ENCODE measurements around the gene EPM2AIP1.
"Not testable (repeated sequence)": the region's sequence is repeated elsewhere in the genome, so short reads cannot be mapped to it uniquely, and the experiment has no call there.

EPM2AIP1 gene

DNA sequence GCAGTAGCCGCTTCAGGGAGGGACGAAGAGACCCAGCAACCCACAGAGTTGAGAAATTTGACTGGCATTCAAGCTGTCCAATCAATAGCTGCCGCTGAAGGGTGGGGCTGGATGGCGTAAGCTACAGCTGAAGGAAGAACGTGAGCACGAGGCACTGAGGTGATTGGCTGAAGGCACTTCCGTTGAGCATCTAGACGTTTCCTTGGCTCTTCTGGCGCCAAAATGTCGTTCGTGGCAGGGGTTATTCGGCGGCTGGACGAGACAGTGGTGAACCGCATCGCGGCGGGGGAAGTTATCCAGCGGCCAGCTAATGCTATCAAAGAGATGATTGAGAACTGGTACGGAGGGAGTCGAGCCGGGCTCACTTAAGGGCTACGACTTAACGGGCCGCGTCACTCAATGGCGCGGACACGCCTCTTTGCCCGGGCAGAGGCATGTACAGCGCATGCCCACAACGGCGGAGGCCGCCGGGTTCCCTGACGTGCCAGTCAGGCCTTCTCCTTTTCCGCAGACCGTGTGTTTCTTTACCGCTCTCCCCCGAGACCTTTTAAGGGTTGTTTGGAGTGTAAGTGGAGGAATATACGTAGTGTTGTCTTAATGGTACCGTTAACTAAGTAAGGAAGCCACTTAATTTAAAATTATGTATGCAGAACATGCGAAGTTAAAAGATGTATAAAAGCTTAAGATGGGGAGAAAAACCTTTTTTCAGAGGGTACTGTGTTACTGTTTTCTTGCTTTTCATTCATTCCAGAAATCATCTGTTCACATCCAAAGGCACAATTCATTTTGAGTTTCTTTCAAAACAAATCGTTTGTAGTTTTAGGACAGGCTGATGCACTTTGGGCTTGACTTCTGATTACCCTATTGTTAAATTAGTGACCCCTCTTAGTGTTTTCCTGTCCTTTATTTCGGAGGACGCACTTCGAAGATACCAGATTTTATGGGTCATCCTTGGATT lies 674 bp upstream of the EPM2AIP1 start, which contains the start of gene MLH1:
Gene MLH1, plus strand, starts transcription at position 193 of the 958 bp plus-strand sequence. Its CDS starts 30 bp downstream, at position 223.
- DNase-seq (ENCODE audit: low spot score): peak; percentile 89

DNA sequence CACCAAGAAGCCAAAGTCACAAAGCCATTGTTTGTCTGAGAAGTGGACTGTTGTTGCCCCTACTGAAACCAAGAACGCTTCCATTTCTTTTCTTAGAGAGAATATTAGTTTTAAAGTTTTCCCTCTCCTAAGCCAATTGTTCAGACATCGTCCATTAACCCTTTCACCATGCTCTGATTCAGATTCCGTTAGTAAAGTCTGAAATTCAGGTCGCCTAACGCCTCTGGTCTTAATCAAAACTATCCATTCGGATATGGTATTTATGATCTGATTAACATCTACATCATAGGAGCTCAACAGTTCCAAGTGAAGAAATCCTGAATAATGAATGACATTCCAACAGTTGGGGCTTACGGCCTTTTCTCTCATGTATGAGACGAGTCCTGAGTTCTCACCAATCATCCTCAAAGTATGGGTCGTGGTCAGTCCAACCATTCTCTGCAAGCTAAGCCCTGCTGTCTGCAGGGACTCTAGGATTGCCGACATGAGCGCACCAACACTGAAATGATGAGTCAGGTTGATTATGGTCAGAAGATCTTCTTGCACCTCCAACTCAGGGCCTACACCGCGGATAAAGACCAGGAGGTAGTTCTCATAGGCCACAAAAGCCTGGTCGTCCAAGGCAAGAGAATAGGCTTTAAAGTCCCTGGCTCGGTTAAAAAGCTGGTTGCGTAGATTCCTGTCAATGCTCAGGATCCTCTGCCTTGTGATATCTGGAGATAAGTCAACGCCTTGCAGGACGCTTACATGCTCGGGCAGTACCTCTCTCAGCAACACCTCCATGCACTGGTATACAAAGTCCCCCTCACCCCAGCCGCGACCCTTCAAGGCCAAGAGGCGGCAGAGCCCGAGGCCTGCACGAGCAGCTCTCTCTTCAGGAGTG lies 767 bp downstream of the EPM2AIP1 start:
- no peak for DNase-seq (ENCODE audit: low spot score)

DNA sequence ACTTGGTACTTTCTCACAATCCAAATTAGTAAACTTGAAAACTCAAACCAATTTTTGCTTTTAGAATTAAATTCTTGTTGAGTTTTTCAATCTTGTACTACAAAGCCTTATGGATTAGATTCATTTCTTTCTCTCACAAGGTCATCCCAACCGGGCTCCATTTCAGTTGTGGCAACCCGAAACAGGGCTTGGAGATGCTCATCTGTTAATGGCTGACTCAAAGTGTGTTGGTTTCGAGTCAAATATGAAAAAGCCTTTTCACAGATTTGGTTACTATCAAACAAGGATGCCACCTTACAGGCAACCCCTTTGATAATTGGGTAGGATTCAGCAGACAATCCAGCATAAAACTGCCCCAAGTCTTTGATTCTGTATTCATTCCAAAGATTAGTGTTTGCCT lies 1.8 kb downstream of the EPM2AIP1 start:
- no peak for DNase-seq (ENCODE audit: low spot score)

DNA sequence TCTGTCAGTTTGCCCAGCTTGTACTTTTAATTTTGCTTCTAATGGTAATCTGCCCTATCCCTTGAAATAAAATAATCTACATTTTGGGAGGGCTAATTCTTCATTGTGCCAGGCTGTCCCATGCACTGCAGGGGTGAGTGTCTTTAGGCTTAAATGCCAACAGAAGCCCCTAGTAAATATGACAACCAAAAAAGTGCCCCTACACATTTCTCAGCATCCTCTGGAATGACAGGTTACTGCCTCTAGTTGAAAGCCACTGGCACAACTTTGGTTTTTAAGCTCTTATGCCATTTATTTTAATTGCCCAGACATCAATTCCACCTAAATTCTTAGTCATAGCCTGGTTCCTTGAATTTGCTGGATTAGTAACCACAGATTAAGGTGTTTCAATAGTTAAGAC lies 3.4 kb downstream of the EPM2AIP1 start:
- DNase-seq (ENCODE audit: low spot score): no peak

DNA sequence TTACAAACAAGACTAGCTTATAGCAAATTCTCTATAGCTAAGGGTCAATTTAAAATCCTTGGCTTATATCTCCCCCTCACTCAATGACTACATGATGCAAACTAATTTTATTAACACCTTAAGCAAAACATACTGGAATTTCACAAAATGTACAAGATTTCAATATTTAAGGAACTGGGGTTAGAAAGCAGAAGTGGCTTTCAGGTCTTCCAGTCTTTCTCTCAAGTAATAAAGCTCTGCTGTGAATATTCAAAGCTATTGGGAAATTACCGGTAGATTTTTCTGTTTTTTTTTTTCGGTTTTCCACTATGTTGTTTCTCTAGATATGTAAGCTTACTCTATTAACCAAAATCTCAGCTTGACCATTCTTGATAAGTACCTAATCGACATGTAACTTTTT lies 3.9 kb downstream of the EPM2AIP1 start:
- DNase-seq (ENCODE audit: low spot score): no peak

DNA sequence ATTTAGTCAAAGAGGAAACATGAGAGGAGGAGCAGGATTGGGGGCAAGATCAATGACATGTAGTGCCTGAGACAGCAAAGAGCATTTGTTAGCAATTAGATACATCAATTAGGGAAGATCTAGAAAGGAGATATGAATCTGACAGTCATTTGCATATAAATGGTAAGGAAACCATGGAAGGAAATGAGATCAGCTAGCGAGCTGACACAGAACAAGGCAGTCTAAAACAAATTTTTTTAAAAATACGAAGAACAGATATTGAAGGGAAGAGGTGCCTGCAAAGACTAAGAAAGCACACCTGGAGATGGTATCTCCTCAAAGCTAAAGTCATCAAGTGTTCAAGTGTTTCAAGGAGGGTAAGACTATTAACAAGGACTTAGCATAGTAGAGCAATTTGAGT lies 4.6 kb downstream of the EPM2AIP1 start:
- no peak for DNase-seq (ENCODE audit: low spot score)

DNA sequence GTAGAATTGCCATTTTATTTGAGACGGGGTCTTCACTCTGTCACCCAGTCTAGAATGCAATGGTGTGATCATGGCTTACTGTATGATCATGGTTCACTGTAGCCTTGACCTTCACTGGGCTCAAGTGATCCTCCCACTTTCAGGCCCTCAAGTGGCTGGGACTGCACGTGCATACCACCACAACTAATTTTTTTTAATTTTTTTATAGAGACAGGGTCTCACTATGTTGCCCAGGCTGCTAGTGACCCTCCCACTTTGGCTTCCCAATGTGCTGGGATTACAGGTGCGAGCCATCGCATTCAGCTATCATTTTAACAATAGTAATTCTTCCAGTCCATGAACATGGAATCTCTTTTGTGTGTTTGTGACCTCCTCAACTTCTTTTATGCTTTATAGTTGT lies 11.9 kb downstream of the EPM2AIP1 start:
- no peak for DNase-seq (ENCODE audit: low spot score)

DNA sequence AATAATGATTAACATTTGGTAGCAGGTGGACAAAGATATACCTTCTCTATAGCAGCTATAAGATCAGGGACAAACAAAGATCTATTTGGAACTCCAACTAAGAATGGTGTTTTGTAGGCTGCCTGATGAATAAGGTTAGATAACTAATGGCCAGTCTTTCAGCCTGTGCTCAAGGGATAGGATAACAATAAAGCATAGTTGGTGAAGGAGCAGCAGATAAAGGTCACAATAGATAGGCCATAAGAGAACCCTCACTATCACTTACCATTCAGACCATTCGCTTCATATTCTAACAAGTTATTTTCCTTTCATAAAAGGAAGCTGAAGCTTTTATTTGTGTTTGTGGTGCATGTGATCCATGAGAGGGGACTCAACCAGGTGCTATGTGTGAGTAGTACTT lies 19.8 kb downstream of the EPM2AIP1 start:
- DNase-seq (ENCODE audit: low spot score): no peak

DNA sequence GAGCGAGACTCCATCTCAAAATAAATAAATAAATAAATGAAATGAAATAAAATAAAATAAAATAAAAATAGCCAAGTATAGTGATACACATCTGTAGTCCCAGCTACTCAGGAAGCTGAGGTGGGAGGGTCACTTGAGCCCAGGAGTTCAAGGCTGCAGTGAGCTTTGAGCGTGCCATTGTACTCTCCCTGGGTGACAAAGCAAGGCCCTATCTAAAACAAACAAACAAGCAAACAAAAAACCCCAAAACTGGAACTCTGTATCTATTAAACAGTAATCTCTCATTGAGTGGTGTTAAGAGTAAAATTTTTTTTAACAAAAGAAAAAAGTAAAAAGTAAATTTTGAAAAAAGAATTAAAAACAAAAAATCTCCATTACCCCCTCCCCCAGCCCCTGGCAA lies 20.8 kb downstream of the EPM2AIP1 start:
- no peak for DNase-seq (ENCODE audit: low spot score)

DNA sequence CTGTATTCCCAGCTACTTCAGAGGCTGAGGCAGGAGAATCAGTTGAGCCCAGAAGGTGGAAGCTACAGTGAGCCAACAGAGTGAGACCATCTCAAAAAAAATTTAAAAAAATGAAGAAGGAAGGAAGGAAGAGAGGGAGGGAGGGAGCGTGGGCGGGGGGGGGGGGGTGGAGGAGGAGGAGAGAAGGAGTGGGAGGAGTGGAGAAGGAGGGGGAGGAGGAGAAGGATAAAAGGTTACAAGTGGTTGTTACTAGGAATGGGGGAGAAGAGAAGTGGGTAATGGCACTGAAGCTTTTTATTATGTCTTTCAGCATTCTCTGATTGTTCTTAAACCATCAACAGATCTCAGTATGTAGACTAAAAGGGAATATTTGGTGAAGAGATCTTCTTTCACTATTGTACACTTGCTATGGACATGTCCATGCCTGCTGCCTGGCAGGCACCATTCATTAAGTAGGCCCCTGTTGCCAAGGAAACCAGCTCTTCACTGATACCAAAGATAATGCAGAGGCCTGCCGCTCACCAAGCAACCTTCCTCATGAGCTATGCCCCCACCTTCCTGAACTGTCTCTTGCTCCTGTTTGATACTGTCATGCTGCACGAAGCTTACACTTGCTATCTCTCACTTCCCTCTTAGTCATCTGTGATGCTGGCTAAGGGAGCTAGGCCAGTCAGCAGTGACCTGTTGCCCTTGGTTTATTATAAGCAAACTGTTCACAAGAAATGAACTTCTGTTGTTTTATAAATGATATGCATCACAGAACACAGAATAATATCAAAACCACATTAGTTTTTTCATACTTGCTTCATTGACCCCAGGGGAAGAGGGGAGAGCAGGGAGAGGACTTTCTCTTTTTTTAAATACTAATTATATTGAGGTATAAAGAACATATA lies 23.1 kb downstream of the EPM2AIP1 start:
- no peak for DNase-seq (ENCODE audit: low spot score)

DNA sequence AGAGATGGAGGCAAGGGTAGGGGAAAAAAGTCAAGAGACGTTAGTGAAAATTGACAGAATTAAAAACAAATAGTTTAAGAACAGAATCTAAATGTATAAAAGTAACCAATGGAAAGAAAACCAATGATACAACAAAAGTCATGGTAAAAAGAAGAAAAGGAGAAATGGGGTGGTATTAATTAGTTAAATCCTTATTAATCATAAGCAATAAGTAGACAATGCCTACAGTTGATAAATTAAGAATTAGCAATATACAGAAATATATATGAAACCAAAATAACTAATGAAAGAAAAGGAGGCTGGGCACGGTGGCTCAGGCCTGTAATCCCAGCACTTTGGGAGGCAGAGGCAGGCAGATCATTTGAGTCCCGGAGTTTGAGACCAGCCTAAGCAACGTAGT lies 23.8 kb downstream of the EPM2AIP1 start:
- DNase-seq (ENCODE audit: low spot score): no peak

DNA sequence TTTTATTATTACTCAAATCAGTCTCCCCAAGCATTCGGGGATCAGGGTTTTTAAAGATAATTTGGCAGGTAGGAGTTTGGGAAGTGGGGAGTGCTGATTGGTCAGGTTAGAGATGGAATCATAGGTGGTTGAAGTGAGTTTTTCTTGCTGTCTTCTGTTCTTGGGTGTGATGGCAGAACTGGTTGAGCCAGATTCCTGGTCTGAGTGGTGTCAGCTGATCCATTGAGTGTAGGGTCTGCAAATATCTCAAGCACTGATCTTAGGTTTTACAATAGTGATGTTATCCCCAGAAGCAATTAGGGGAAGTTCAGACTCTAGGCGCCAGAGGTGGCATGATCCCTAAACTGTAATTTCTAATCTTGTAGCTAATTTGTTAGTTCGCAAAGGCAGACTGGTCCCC lies 27.5 kb downstream of the EPM2AIP1 start:
- DNase-seq (ENCODE audit: low spot score): no peak

DNA sequence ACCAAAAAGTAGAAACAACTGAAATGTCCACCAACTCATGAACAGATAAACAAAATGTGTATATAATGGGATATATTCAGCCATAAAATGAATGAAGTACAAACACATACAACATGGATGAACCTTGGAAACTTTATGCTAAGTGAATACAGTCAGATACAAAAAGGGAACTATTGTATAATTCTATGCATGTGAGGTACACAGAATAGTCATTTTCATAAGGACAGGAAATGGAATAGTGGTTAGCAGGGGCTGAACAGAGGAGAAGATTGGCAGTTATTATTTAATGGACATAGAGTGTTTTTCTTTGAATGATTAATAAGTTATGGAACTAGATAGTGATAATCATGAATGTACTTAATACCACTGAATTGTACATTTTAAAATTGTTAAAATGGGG lies 28.1 kb downstream of the EPM2AIP1 start:
- DNase-seq (ENCODE audit: low spot score): no peak

DNA sequence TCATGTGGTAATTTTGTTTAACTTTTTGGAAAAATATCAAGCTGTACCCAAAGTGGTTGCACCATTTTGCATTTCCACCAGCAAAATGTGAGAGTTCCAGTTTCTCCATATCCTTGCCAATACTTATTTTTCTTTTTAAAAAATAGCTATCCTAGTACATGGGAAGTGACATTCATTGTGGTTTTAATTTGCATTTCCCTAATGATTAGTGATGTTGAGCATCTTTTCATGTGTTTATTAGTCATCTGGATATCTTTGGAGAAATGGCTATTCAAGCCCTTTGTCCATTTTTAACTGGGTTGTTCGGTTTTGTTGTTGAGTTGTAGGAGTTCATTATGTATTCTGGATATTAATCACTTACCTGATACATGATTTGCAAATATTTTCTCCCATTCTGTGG lies 28.6 kb downstream of the EPM2AIP1 start:
- DNase-seq (ENCODE audit: low spot score): no peak

DNA sequence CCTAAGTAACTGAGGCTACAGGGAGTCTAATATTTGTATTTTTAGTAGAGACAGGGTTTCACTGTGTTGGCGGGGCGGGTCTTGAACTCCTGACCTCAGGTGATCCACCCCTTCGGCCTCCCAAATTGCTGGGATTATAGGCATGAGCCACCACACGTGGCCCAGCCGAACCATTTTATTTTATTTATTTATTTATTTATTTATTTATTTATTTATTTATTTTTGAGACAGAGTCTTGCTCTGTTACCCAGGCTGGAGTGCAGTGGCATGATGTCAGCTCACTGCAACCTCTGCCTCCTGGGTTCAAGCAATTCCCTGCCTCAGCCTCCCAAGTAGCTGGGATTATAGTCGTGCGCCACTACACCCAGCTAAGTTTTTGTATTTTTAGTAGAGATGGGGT lies 29.9 kb downstream of the EPM2AIP1 start:
- DNase-seq (ENCODE audit: low spot score): not testable (repeated sequence)

DNA sequence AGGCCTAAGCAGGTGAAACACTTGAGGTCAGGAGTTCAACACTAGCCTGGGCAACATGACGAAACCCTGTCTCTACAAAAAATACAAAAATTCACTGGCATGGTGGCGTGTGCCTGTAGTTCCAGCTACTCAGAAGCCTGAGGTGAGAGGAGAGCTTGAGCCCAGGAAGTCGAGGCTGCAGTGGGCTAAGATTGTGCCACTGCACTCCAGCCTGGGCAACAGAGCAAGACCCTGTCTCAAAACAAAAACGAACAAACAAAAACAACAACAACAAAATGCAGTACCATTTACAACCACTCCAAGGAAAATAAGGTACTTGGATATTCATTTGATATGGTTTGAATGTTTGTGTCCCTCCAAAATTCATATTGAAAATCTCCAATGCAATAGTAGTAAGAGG lies 32.4 kb downstream of the EPM2AIP1 start:
- no peak for DNase-seq (ENCODE audit: low spot score)

DNA sequence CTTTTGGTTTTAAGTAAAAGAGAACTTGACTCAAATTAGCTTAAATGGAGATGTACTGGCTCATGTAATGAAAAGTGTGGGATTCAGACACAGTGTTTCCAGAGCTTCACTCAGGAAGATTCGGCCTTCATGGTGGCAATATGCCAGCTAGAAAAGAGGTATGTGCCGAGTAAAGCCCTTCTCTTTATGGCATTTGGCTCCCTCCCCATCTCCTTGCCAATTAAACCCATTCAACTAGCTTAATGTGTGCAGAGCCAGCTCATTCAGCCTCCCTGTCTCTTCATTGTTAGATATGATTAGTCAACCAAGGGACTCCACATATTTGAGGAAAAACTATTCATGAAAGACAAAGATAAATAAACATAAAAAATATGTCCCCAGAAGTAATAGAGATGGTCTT lies 33.1 kb downstream of the EPM2AIP1 start:
- no peak for DNase-seq (ENCODE audit: low spot score)

DNA sequence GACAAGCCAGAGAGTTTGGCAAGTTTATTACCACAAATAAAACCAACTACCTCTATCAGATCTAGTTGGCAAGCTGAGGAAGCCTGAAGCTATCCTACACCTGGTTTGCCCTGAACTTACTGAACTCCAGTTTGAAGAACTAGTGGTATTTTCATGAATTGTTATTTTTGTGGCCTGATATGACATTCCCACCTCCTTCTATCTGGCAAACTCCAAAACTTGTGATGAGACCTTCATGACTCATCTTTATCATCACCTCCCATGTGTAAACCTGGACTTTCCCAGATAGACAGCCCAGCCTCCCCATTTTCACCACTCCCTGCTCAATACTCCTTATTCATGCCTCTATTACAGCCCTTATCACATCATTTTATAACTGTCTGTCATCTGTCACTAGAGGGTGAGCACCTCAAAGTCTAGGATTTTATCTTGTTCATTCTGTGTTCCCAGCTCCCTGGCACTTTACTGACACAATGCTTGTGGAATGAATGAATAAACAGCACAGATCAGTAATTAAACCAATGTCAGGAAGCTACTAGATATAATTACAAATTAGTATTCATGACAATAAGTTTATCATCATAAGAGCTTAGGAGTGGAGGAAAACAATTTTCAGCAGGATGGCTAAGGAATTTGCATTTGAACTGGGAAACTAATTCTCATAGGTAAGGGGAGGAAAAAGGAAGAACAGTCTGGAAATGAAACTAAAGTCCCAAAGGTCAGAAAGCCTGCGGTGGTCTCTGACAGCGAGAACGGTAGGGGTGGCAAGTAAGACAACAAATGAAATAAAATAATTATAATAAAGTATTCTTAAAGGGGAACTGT lies 34.9 kb downstream of the EPM2AIP1 start:
- no peak for DNase-seq (ENCODE audit: low spot score)

DNA sequence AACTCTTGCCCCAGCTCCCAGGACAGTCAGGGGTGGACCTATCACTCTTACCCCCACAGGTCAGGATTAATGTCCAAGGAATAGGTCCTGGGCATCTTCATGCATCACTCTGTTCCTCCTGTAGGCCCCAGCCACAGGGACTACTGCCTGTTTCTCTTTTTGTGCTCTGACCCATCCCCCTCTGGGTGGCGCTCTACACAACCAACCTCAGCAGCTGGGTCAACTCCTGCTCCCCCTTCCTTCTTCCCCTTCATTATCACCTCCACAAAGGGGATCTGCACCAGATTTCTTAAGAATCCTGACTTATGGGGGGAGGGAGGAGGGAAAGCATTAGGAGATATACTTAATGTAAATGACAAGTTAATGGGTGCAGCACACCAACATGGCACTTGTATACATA lies 35.9 kb downstream of the EPM2AIP1 start:
- no peak for DNase-seq (ENCODE audit: low spot score)

DNA sequence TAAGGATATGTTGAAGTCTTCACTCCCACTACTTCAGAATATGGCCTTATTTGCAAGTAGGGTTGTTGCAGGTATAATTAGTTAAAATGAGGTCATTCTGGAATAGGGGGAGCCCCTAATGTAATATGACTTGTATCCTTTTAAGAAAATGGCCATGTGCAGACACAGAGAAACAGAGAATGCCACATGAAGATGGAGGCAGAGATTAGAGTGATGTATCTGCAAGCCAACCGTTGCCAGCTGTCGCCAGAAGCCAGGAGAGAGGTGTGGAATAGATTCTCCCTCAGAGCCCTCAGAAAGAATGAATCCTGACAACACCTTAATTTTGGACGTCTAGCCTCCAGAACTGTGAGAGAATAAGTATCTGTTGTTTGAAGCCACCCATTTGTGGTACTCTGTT lies 36.8 kb downstream of the EPM2AIP1 start:
- no peak for DNase-seq (ENCODE audit: low spot score)

Measured in HuH-7 (cell line).